ENCODE data around the gene MACROD2. TPM values are rescaled to one million over a fixed set of nuclear protein-coding genes. Genes with fewer than 3 reads are reported as not detected.

The MACROD2 gene
- total and polyA plus RNA-seq, 2 of the 4 experiments (the other 2 are of a cell fraction), result not detected

DNA sequence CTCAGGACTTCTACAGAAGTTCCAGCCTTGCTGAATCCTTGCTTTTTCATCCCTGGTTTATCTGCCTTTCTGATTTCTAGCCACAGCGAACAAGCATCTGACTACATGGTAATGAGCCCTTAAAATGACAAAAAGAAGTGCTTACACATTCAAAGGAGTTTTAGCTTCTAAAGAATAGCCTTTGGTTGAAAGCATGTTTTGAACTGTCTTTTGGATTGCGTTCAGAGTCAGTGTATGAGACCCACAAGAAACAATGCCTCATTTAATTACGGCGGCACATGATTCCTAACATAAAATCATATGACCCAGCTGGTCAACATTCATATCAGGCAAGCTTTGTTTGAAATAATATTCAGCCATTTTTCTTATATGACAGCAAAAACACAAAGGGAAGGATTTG is 1793.8 kb downstream of the MACROD2 start:
- Histone ChIP-seq H2BK20ac (ENCODE audit: low read depth, low read length) (no peak overlapping the region), H3K56ac (ENCODE audit: extremely low read depth, insufficient read depth, low read length) (no peak overlapping the region), H2BK120ac (ENCODE audit: low read depth, low read length) (no peak overlapping the region), H3K23ac (ENCODE audit: low read depth, low read length) (no peak overlapping the region), H3K9me3 (ENCODE audit: control insufficient read depth, insufficient read depth, low read length) (no peaks in the 10 kb centered on the region), H3K4me3 (ENCODE audit: insufficient read depth, low read depth, low read length) (no peak overlapping the region), H4K20me1 (ENCODE audit: insufficient read depth, low read length) (no peaks in the 10 kb centered on the region), H2BK15ac (ENCODE audit: low read depth, low read length) (no peak overlapping the region), H3K4me2 (ENCODE audit: low read depth, low read length) (no peak overlapping the region), H4K5ac (ENCODE audit: low read depth, low read length) (no peak overlapping the region), H3K9me1 (ENCODE audit: insufficient read depth, low read length) (no peaks in the 10 kb centered on the region), H3K4me1 (ENCODE audit: control insufficient read depth, insufficient read depth, low read length) (no peaks in the 10 kb centered on the region), H3K18ac (ENCODE audit: low read depth, low read length) (no peak overlapping the region), H3K79me1 (ENCODE audit: low read depth in 1 of 2, low read length in 2 of 2) (no peaks in the 10 kb centered on the region), H2AK5ac (ENCODE audit: low read depth, low read length) (no peak overlapping the region), H3K14ac (replicated peaks; ENCODE audit: low read depth, low read length) (no peak overlapping the region), H2AFZ (replicated peaks; ENCODE audit: low read length, poor library complexity) (no peak overlapping the region), H3K36me3 (ENCODE audit: control insufficient read depth, insufficient read depth, low read length) (no peaks in the 10 kb centered on the region), H3K27ac (ENCODE audit: insufficient read depth, low read length) (no peak overlapping the region), H3K4ac (ENCODE audit: low read depth, low read length) (no peak overlapping the region), H4K91ac (ENCODE audit: insufficient read depth, low read depth, low read length) (no peak overlapping the region), H3K9ac (ENCODE audit: low read depth, low read length) (no peak overlapping the region), H4K8ac (ENCODE audit: low read depth in 2 of 2, low read length in 2 of 2) (no peak overlapping the region), H3K27me3 (ENCODE audit: control insufficient read depth, insufficient read depth, low read length) (no peaks in the 10 kb centered on the region; the same call in 1 of the 2 replicates), H2BK5ac (ENCODE audit: low read depth, low read length, poor library complexity, severe bottlenecking) (no peak overlapping the region), H2AK9ac (replicated peaks; ENCODE audit: low read depth, low read length, poor library complexity) (no peak overlapping the region)
- no CpG with 5 or more reads among the region's 4 CpGs for WGBS, 2 experiments (ENCODE audit: extremely low coverage in 2 of 2, insufficient read length in 1 of 2)
- in situ Hi-C loops (cut with MboI; ENCODE audit: low sequenced_read_pairs) (no loop called here), dilution Hi-C loops (cut with HindIII; ENCODE audit: low sequenced_read_pairs, unreplicated experiment) (no loop called here), intact Hi-C loops (cut with micrococcal nuclease) (no loop called here)
- no peak for ATAC-seq (ENCODE audit: low read depth)
- no TSS peak for BruUV-seq (replicated peaks)
- ChIA-PET CTCF (no interaction called here), POLR2A (ENCODE audit: unreplicated experiment) (no interaction called here)
- no peak for TF ChIP-seq BHLHE40 (IDR thresholded peaks at IDR 0.05; ENCODE audit: low read depth, low read length)
- no peak for DNase-seq

Measured in IMR-90 (cell line).